Osteoblast (primary cell): ENCODE measurements around the gene MAPKAPK3. TPM values are rescaled to one million over a fixed set of nuclear protein-coding genes. Genes with fewer than 3 reads are reported as not detected.

Experiments
- DNase-seq: peaks from one replicate; pipeline ENCODE4 v3.0.0; 2011; ENCODE audit warnings: low spot score, mixed read lengths; ENCODE audit not compliant: insufficient read length; ENCODE audit errors: missing footprints
- H2AFZ ChIP-seq: 2 replicates; pipeline ENCODE4 v1.6.0; 2011; ENCODE audit warnings: mild to moderate bottlenecking, low read length
- H3K27ac ChIP-seq: 2 replicates; pipeline ENCODE4 v1.5.1; 2011; ENCODE audit warnings: mild to moderate bottlenecking, low read depth, low read length, moderate library complexity
- H3K27me3 ChIP-seq: 2 replicates; pipeline ENCODE4 v1.6.0; 2012; ENCODE audit warnings: mild to moderate bottlenecking, control low read depth, inconsistent platforms, low read length, moderate library complexity; ENCODE audit not compliant: insufficient read depth
- H3K36me3 ChIP-seq: 2 replicates; pipeline ENCODE4 v1.5.1; 2011; ENCODE audit warnings: mild to moderate bottlenecking, low read length, control low read depth, moderate library complexity; ENCODE audit not compliant: insufficient read depth
- H3K4me1 ChIP-seq: 2 replicates; pipeline ENCODE4 v1.5.1; 2011; ENCODE audit warnings: mild to moderate bottlenecking, low read length, control low read depth, moderate library complexity; ENCODE audit not compliant: insufficient read depth
- H3K4me2 ChIP-seq: 2 replicates; pipeline ENCODE4 v1.6.0; 2011; ENCODE audit warnings: mild to moderate bottlenecking, low read length; ENCODE audit not compliant: insufficient read depth
- H3K4me3 ChIP-seq: fragments of 200-600 bp; sonication (generic); 3 replicates; pipeline ENCODE4 v1.5.1; 2012; ENCODE audit warnings: mild to moderate bottlenecking, low read length, inconsistent platforms; ENCODE audit not compliant: insufficient read depth
- H3K79me2 ChIP-seq: 2 replicates; pipeline ENCODE4 v1.6.0; 2012; ENCODE audit warnings: mild to moderate bottlenecking, low read length, control low read depth, inconsistent platforms; ENCODE audit not compliant: insufficient read depth
- H3K9me3 ChIP-seq: 2 replicates; pipeline ENCODE4 v1.5.1; 2011; ENCODE audit warnings: low read depth, low read length, control low read depth
- H4K20me1 ChIP-seq: 2 replicates; pipeline ENCODE4 v1.6.0; 2012; ENCODE audit warnings: mild to moderate bottlenecking, low read length, control low read depth; ENCODE audit not compliant: insufficient read depth
- CTCF ChIP-seq: IDR thresholded peaks from 2 replicates; pipeline ENCODE4 v1.5.1; 2011; ENCODE audit warnings: mild to moderate bottlenecking, low read depth, low read length, moderate library complexity; ENCODE audit errors: extremely low read depth
- total RNA-seq: library from RNA; depleted of rRNA; stranded (reverse); fragments of >200 nt; gene quantifications from 2 replicates; pipeline ENCODE4 v1.2.3, GENCODE V29; 2012

MAPKAPK3 gene
- total RNA-seq, 1 donor, result 56.5 TPM

- Histone ChIP-seq H3K4me3 (no peak overlapping the region), H3K4me2 (no peak overlapping the region), H3K4me1 (peaks cover 26% of the 10 kb centered on the region), H3K36me3 (no peaks in the 10 kb centered on the region), H3K9me3 (no peaks in the 10 kb centered on the region), H3K79me2 (no peaks in the 10 kb centered on the region), H4K20me1 (no peaks in the 10 kb centered on the region), H3K27ac (no peak overlapping the region), H2AFZ (no peak overlapping the region), H3K27me3 (no peaks in the 10 kb centered on the region)
- no peak for TF ChIP-seq CTCF
- no peak for DNase-seq
These were observed 24.4 kb upstream of the MAPKAPK3 start for GRCh38 chr3:50592568-50592967.

GRCh38 chr3:50594253-50594785 lies 22.6 kb upstream of the MAPKAPK3 start:
- Histone ChIP-seq H3K4me1 (peaks cover 13% of the 10 kb centered on the region), H4K20me1 (no peaks in the 10 kb centered on the region)

GRCh38 chr3:50599115-50599715 lies 17.7 kb upstream of the MAPKAPK3 start:
- no peak overlapping the region for H3K4me2 ChIP-seq
- peaks cover 29% of the 10 kb centered on the region for H3K4me1 ChIP-seq
- DNase-seq, result peak; percentile 48
- no peak overlapping the region for H3K4me3 ChIP-seq
- no peaks in the 10 kb centered on the region for H3K27me3 ChIP-seq
- H2AFZ ChIP-seq, result no peak overlapping the region
- H4K20me1 ChIP-seq, result no peaks in the 10 kb centered on the region
- H3K36me3 ChIP-seq, result no peaks in the 10 kb centered on the region
- H3K27ac ChIP-seq, result no peak overlapping the region
- no peaks in the 10 kb centered on the region for H3K9me3 ChIP-seq
- no peaks in the 10 kb centered on the region for H3K79me2 ChIP-seq
- no peak for TF ChIP-seq CTCF

More at GRCh38 chr3:50594253-50594785, 22.6 kb upstream of the MAPKAPK3 start:
- Histone ChIP-seq H3K4me2 (no peak overlapping the region), H3K27me3 (no peaks in the 10 kb centered on the region), H3K36me3 (no peaks in the 10 kb centered on the region), H3K79me2 (no peaks in the 10 kb centered on the region), H2AFZ (no peak overlapping the region), H3K27ac (no peak overlapping the region), H3K4me3 (no peak overlapping the region), H3K9me3 (no peaks in the 10 kb centered on the region)
- TF ChIP-seq CTCF, result no peak
- peak; percentile 57 for DNase-seq

- no peak overlapping the region for H3K4me2 ChIP-seq
- no peaks in the 10 kb centered on the region for H4K20me1 ChIP-seq
- DNase-seq, result peak; percentile 23
- peaks cover 29% of the 10 kb centered on the region for H3K4me1 ChIP-seq
- H3K27me3 ChIP-seq, result no peaks in the 10 kb centered on the region
- no peak overlapping the region for H3K27ac ChIP-seq
- no peak overlapping the region for H3K4me3 ChIP-seq
- no peak overlapping the region for H2AFZ ChIP-seq
- no peaks in the 10 kb centered on the region for H3K36me3 ChIP-seq
- H3K79me2 ChIP-seq, result no peaks in the 10 kb centered on the region
- no peak for TF ChIP-seq CTCF
- H3K9me3 ChIP-seq, result no peaks in the 10 kb centered on the region
These were observed 17.2 kb upstream of the MAPKAPK3 start for GRCh38 chr3:50599716-50600118.
